Measurements from ENCODE around the gene FANK1. TPM values are rescaled to one million over a fixed set of nuclear protein-coding genes. Genes with fewer than 3 reads are reported as not detected.

The FANK1 gene
- total RNA-seq, 1 donor from 2014 or later, result 12.5 TPM

- H3K36me3 ChIP-seq, result no peaks in the 10 kb centered on the region
- peaks cover 2% of the 10 kb centered on the region for H3K27me3 Mint-ChIP-seq (ENCODE audit: insufficient read depth, low read depth)
- peak; percentile 52 for DNase-seq (ENCODE audit: low spot score)
These were observed 98.2 kb downstream of the FANK1 start for GRCh38 chr10:125994601-125995000.

GRCh38 chr10:125995726-125996304, 99.5 kb downstream of the FANK1 start:
- H3F3A ChIP-seq (ENCODE audit: low read depth), result peaks cover 12% of the 10 kb centered on the region
- no peak overlapping the region for H3K27ac ChIP-seq
- no peaks in the 10 kb centered on the region for H3K27me3 ChIP-seq
- no peaks in the 10 kb centered on the region for H3K36me3 Mint-ChIP-seq
- H2AFZ ChIP-seq (replicated peaks), result no peak overlapping the region
- H3K79me2 ChIP-seq (ENCODE audit: low read depth), result no peaks in the 10 kb centered on the region
- no peak overlapping the region for H3K4me3 ChIP-seq
- peaks cover 2% of the 10 kb centered on the region for H3K27me3 Mint-ChIP-seq (ENCODE audit: insufficient read depth, low read depth)
- H3K36me3 ChIP-seq, result no peaks in the 10 kb centered on the region
- no peaks in the 10 kb centered on the region for H3K9me3 ChIP-seq (ENCODE audit: low read depth)
- peaks cover 22% of the 10 kb centered on the region for H3K4me1 ChIP-seq
- H3K4me2 ChIP-seq, result no peak overlapping the region
- TF ChIP-seq EZH2phosphoT487 (IDR thresholded peaks at IDR 0.05) (no peak), CTCF (IDR thresholded peaks at IDR 0.05) (no peak), EZH2 (IDR thresholded peaks at IDR 0.05) (no peak)
- H3K4me1 Mint-ChIP-seq, result peaks cover 6% of the 10 kb centered on the region
- no peak for DNase-seq (ENCODE audit: low spot score)
- H3K4me3 Mint-ChIP-seq, result no peak overlapping the region
- H3K27ac Mint-ChIP-seq, result no peak overlapping the region
- H3K9ac ChIP-seq, result no peak overlapping the region
- H4K20me1 ChIP-seq (ENCODE audit: low read depth), result no peaks in the 10 kb centered on the region
- H3K9me3 Mint-ChIP-seq, result no peaks in the 10 kb centered on the region

More at GRCh38 chr10:125994601-125995000, 98.2 kb downstream of the FANK1 start:
- Histone ChIP-seq H3K9me3 (ENCODE audit: low read depth) (no peaks in the 10 kb centered on the region), H3K4me1 (peaks cover 22% of the 10 kb centered on the region), H3K4me2 (no peak overlapping the region), H3K4me3 (no peak overlapping the region), H3F3A (ENCODE audit: low read depth) (peaks cover 12% of the 10 kb centered on the region), H3K9ac (no peak overlapping the region), H4K20me1 (ENCODE audit: low read depth) (no peaks in the 10 kb centered on the region), H3K27ac (no peak overlapping the region), H3K27me3 (no peaks in the 10 kb centered on the region), H2AFZ (replicated peaks) (no peak overlapping the region), H3K79me2 (ENCODE audit: low read depth) (no peaks in the 10 kb centered on the region)
- H3K9me3 Mint-ChIP-seq, result peaks cover 3% of the 10 kb centered on the region
- peaks cover 2% of the 10 kb centered on the region for H3K36me3 Mint-ChIP-seq
- peaks cover 6% of the 10 kb centered on the region for H3K4me1 Mint-ChIP-seq
- TF ChIP-seq EZH2 (IDR thresholded peaks at IDR 0.05) (no peak), EZH2phosphoT487 (IDR thresholded peaks at IDR 0.05) (no peak), CTCF (IDR thresholded peaks at IDR 0.05) (no peak)
- H3K27ac Mint-ChIP-seq, result no peak overlapping the region
- no peak overlapping the region for H3K4me3 Mint-ChIP-seq

GRCh38 chr10:125997586-125997985, 101.2 kb downstream of the FANK1 start:
- no peaks in the 10 kb centered on the region for H3K9me3 ChIP-seq (ENCODE audit: low read depth)
- no peak overlapping the region for H3K9ac ChIP-seq
- H3K27ac ChIP-seq, result no peak overlapping the region
- H3K4me3 Mint-ChIP-seq, result no peak overlapping the region
- no peak overlapping the region for H2AFZ ChIP-seq (replicated peaks)
- peaks cover 3% of the 10 kb centered on the region for H3K4me1 Mint-ChIP-seq
- peaks cover 2% of the 10 kb centered on the region for H3K27me3 Mint-ChIP-seq (ENCODE audit: insufficient read depth, low read depth)
- no peaks in the 10 kb centered on the region for H3K36me3 ChIP-seq
- no peaks in the 10 kb centered on the region for H3K36me3 Mint-ChIP-seq
- H4K20me1 ChIP-seq (ENCODE audit: low read depth), result no peaks in the 10 kb centered on the region
- H3K4me1 ChIP-seq, result peaks cover 9% of the 10 kb centered on the region
- no peaks in the 10 kb centered on the region for H3K27me3 ChIP-seq
- H3K27ac Mint-ChIP-seq, result no peak overlapping the region
- H3F3A ChIP-seq (ENCODE audit: low read depth), result peaks cover 1% of the 10 kb centered on the region
- no peak for DNase-seq (ENCODE audit: low spot score)
- no peak overlapping the region for H3K4me2 ChIP-seq
- H3K9me3 Mint-ChIP-seq, result no peaks in the 10 kb centered on the region
- no peaks in the 10 kb centered on the region for H3K79me2 ChIP-seq (ENCODE audit: low read depth)
- H3K4me3 ChIP-seq, result no peak overlapping the region
- TF ChIP-seq CTCF (IDR thresholded peaks at IDR 0.05) (no peak), EZH2 (IDR thresholded peaks at IDR 0.05) (no peak), EZH2phosphoT487 (IDR thresholded peaks at IDR 0.05) (no peak)

All from neural progenitor cell (in vitro differentiated cells).